ENCODE data around the gene ZDHHC8.

Gene ZDHHC8

DNA sequence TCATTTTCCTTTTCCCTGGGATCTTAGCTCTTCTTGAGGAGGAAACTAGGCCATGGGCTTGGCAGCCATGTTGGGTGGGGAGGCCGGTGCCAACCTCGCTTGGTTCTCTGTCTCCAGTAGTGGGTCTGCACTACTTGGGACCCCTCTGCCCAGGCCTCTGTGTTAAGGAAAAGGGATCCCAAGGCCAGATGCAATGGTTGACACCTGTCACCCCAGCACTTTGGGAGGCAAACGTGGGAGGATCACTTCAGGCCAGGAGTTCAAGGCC is 1.9 kb upstream of the ZDHHC8 start:
- Histone ChIP-seq H3K79me2 (ENCODE audit: insufficient read depth, low read length) (no peaks in the 10 kb centered on the region), H3K36me3 (ENCODE audit: insufficient read depth, low read length) (peaks cover 38% of the 10 kb centered on the region), H3K4me2 (ENCODE audit: low read length) (no peak overlapping the region), H3K9me2 (ENCODE audit: low read depth, low read length) (no peaks in the 10 kb centered on the region), H3F3A (ENCODE audit: insufficient read depth, low read length) (no peaks in the 10 kb centered on the region; the same call in 1 of the 2 replicates), H3K4me3 (ENCODE audit: low read depth, low read length, poor library complexity, severe bottlenecking) (no peak overlapping the region), H3K27ac (ENCODE audit: low read depth, low read length, poor library complexity, severe bottlenecking) (no peak overlapping the region), H3K27me3 (ENCODE audit: insufficient read depth, low read length) (no peaks in the 10 kb centered on the region), H3K4me1 (ENCODE audit: insufficient read depth, low read length, severe bottlenecking) (peaks cover 6% of the 10 kb centered on the region), H4K20me1 (ENCODE audit: insufficient read depth, low read length) (no peaks in the 10 kb centered on the region), H3K9ac (ENCODE audit: low read length) (no peak overlapping the region), H3K9me3 (ENCODE audit: low read length) (no peaks in the 10 kb centered on the region), H2AFZ (ENCODE audit: low read length) (no peak overlapping the region)
- no peak for TF ChIP-seq EZH2 (IDR thresholded peaks at IDR 0.05; ENCODE audit: borderline replicate concordance, low read length)

DNA sequence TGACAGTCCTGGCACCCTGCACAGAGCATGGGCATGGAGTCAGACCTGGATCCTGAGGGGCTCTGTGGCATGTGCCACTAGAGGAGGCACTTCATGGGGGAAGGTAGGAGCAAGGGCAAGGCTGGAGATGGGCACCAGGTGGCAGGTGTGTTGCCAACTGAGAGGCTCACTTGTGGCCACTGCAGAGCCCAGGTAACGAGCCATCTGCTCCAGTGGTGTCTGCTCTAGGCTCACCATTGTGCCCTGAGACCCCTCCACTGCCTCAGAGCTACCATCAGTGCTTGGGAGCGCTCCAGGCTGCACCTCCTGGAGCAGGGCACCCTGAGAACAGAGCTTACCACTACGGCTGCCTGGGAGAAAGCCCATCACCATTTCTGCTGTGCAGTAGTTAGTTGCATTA is 1.3 kb upstream of the ZDHHC8 start:
- no peak overlapping the region for H3K4me3 ChIP-seq (ENCODE audit: low read depth, low read length, poor library complexity, severe bottlenecking)
- H3K4me2 ChIP-seq (ENCODE audit: low read length): peak overlapping the region; percentile 79
- no peak overlapping the region; the same call in 1 of the 2 replicates for H3K9ac ChIP-seq (ENCODE audit: low read length)
- no peaks in the 10 kb centered on the region for H4K20me1 ChIP-seq (ENCODE audit: insufficient read depth, low read length)
- H3K27ac ChIP-seq (ENCODE audit: low read depth, low read length, poor library complexity, severe bottlenecking): no peak overlapping the region
- H3K4me1 ChIP-seq (ENCODE audit: insufficient read depth, low read length, severe bottlenecking): peaks cover 13% of the 10 kb centered on the region
- H3F3A ChIP-seq (ENCODE audit: insufficient read depth, low read length): no peaks in the 10 kb centered on the region; the same call in 1 of the 2 replicates
- H3K9me3 ChIP-seq (ENCODE audit: low read length): no peaks in the 10 kb centered on the region
- no peak for TF ChIP-seq EZH2 (IDR thresholded peaks at IDR 0.05; ENCODE audit: borderline replicate concordance, low read length)
- TF ChIP-seq, protein P1, sequence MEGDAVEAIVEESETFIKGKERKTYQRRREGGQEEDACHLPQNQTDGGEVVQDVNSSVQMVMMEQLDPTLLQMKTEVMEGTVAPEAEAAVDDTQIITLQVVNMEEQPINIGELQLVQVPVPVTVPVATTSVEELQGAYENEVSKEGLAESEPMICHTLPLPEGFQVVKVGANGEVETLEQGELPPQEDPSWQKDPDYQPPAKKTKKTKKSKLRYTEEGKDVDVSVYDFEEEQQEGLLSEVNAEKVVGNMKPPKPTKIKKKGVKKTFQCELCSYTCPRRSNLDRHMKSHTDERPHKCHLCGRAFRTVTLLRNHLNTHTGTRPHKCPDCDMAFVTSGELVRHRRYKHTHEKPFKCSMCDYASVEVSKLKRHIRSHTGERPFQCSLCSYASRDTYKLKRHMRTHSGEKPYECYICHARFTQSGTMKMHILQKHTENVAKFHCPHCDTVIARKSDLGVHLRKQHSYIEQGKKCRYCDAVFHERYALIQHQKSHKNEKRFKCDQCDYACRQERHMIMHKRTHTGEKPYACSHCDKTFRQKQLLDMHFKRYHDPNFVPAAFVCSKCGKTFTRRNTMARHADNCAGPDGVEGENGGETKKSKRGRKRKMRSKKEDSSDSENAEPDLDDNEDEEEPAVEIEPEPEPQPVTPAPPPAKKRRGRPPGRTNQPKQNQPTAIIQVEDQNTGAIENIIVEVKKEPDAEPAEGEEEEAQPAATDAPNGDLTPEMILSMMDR (IDR thresholded peaks at IDR 0.05; ENCODE audit: low read length): no peak; the same call in 1 of the 2 replicates
- peaks cover 32% of the 10 kb centered on the region for H3K36me3 ChIP-seq (ENCODE audit: insufficient read depth, low read length)
- no peaks in the 10 kb centered on the region for H3K9me2 ChIP-seq (ENCODE audit: low read depth, low read length)
- no peaks in the 10 kb centered on the region for H3K27me3 ChIP-seq (ENCODE audit: insufficient read depth, low read length)
- no peaks in the 10 kb centered on the region for H3K79me2 ChIP-seq (ENCODE audit: insufficient read depth, low read length)
- no peak overlapping the region for H2AFZ ChIP-seq (ENCODE audit: low read length)

DNA sequence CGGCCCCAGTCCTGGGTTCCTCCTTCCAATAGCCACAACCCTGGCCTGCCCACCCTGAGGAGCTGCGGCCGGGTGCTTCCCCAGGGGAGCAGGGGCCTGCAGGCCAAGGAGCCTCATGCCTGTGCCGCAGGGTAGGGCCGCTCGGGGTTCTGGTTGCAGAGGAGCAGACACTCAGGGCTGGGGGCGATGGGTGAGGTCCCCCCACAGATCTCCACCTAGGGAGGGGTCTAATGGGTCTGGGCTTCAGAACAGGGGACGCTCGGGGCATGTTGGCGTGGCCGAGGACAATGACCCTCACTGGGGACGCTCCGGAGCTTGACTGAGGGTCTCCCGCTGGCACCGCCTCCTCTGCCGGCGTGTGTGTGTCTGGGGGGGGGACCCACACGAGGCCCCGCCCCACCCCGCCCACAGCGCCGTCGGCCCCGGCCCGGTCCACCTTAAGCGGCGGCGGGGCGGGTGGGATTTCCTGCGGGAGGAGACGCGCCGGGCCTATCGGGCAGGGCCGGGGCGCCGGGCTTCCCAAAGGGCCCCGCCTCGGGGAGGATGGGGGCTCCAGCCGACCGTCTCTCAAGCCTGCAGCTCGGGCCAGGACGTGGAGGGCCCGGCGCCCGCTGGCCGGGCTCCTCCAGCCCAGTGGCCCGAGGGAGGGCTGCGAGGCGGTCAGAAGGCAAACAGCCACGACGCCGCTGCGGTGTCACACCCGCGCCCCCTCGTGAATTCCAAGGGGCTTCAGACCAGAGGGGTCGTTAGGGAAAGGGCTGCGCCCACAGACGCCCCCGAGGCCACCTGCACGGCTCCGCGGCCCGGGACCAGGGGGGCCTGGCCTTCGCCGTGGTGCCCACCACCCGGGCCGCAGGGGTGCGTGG is 640 bp upstream of the ZDHHC8 start:
- Histone ChIP-seq H3K4me3 (ENCODE audit: low read depth, low read length, poor library complexity, severe bottlenecking) (peak overlapping the region; percentile 63), H3K9me2 (ENCODE audit: low read depth, low read length) (no peaks in the 10 kb centered on the region), H3K4me1 (ENCODE audit: insufficient read depth, low read length, severe bottlenecking) (peaks cover 19% of the 10 kb centered on the region), H3K79me2 (ENCODE audit: insufficient read depth, low read length) (no peaks in the 10 kb centered on the region), H3K36me3 (ENCODE audit: insufficient read depth, low read length) (peaks cover 26% of the 10 kb centered on the region), H3K9ac (ENCODE audit: low read length) (peak overlapping the region; percentile 61), H3K27me3 (ENCODE audit: insufficient read depth, low read length) (no peaks in the 10 kb centered on the region), H3K27ac (ENCODE audit: low read depth, low read length, poor library complexity, severe bottlenecking) (no peak overlapping the region), H3K4me2 (ENCODE audit: low read length) (peak overlapping the region; percentile 79), H3F3A (ENCODE audit: insufficient read depth, low read length) (no peaks in the 10 kb centered on the region; the same call in 1 of the 2 replicates), H3K9me3 (ENCODE audit: low read length) (no peaks in the 10 kb centered on the region), H4K20me1 (ENCODE audit: insufficient read depth, low read length) (no peaks in the 10 kb centered on the region), H2AFZ (ENCODE audit: low read length) (no peak overlapping the region)
- TF ChIP-seq EZH2 (IDR thresholded peaks at IDR 0.05; ENCODE audit: borderline replicate concordance, low read length): no peak
- TF ChIP-seq, protein P1 (IDR thresholded peaks at IDR 0.05; ENCODE audit: low read length): no peak
